Measurements from ENCODE around the gene ACYP2. TPM values are rescaled to one million over a fixed set of nuclear protein-coding genes. Genes with fewer than 3 reads are reported as not detected.

Gene ACYP2
- total RNA-seq, 1 donor from 2014 or later, result 9.0 TPM

- H3K4me3 ChIP-seq (ENCODE audit: low read depth, low read length), result no peak overlapping the region
- TF ChIP-seq, protein P1, sequence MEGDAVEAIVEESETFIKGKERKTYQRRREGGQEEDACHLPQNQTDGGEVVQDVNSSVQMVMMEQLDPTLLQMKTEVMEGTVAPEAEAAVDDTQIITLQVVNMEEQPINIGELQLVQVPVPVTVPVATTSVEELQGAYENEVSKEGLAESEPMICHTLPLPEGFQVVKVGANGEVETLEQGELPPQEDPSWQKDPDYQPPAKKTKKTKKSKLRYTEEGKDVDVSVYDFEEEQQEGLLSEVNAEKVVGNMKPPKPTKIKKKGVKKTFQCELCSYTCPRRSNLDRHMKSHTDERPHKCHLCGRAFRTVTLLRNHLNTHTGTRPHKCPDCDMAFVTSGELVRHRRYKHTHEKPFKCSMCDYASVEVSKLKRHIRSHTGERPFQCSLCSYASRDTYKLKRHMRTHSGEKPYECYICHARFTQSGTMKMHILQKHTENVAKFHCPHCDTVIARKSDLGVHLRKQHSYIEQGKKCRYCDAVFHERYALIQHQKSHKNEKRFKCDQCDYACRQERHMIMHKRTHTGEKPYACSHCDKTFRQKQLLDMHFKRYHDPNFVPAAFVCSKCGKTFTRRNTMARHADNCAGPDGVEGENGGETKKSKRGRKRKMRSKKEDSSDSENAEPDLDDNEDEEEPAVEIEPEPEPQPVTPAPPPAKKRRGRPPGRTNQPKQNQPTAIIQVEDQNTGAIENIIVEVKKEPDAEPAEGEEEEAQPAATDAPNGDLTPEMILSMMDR (IDR thresholded peaks at IDR 0.05; ENCODE audit: insufficient read depth, low read length, severe bottlenecking), result no peak
- FAIRE-seq (no peak), DNase-seq (ENCODE audit: low read depth) (no peak)
- H3K27me3 ChIP-seq (ENCODE audit: control insufficient read depth, insufficient read depth, low read length), result no peaks in the 10 kb centered on the region
- no peaks in the 10 kb centered on the region for H3K36me3 ChIP-seq (ENCODE audit: control insufficient read depth, insufficient read depth, low read length)
Measured at GRCh38 chr2:54139210-54139609, 23.8 kb downstream of the ACYP2 start.

DNA sequence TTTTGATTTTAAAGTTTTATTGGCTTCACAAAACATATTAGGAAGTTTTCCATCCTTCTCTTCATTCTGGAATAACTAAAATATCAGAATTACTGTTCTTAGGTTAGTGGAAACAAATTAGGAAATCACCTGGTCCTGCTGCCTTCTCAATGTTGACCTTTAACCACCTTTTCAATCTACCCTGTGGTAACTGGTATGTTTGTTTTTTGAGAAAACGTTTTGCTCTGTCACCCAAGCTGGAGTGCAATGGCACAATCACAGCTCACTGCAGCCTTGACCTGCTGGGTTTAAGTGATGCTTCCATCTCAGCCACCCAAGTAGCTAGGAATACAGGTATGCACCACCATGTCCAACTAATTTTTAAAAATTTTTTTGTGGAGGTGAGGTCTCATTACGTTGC is 28.4 kb downstream of the ACYP2 start:
- Histone ChIP-seq H3K4me3 (ENCODE audit: low read depth, low read length) (no peak overlapping the region), H3K36me3 (ENCODE audit: control insufficient read depth, insufficient read depth, low read length) (no peaks in the 10 kb centered on the region), H3K27me3 (ENCODE audit: control insufficient read depth, insufficient read depth, low read length) (no peaks in the 10 kb centered on the region)
- TF ChIP-seq, protein P1 (IDR thresholded peaks at IDR 0.05; ENCODE audit: insufficient read depth, low read length, severe bottlenecking), result no peak
- FAIRE-seq (no peak), DNase-seq (ENCODE audit: low read depth) (no peak)

GRCh38 chr2:54148391-54148790 is 33.0 kb downstream of the ACYP2 start:
- FAIRE-seq (no peak), DNase-seq (ENCODE audit: low read depth) (no peak)
- Histone ChIP-seq H3K36me3 (ENCODE audit: control insufficient read depth, insufficient read depth, low read length) (no peaks in the 10 kb centered on the region), H3K27me3 (ENCODE audit: control insufficient read depth, insufficient read depth, low read length) (no peaks in the 10 kb centered on the region), H3K4me3 (ENCODE audit: low read depth, low read length) (no peak overlapping the region)
- TF ChIP-seq, protein P1 (IDR thresholded peaks at IDR 0.05; ENCODE audit: insufficient read depth, low read length, severe bottlenecking), result no peak

GRCh38 chr2:54149638-54150441 is 34.4 kb downstream of the ACYP2 start:
- TF ChIP-seq, protein P1 (IDR thresholded peaks at IDR 0.05; ENCODE audit: insufficient read depth, low read length, severe bottlenecking), result no peak
- no peaks in the 10 kb centered on the region for H3K27me3 ChIP-seq (ENCODE audit: control insufficient read depth, insufficient read depth, low read length)
- FAIRE-seq, result no peak
- no peak overlapping the region for H3K4me3 ChIP-seq (ENCODE audit: low read depth, low read length)
- DNase-seq (ENCODE audit: low read depth), result peak; percentile 19
- H3K36me3 ChIP-seq (ENCODE audit: control insufficient read depth, insufficient read depth, low read length), result no peaks in the 10 kb centered on the region

DNA sequence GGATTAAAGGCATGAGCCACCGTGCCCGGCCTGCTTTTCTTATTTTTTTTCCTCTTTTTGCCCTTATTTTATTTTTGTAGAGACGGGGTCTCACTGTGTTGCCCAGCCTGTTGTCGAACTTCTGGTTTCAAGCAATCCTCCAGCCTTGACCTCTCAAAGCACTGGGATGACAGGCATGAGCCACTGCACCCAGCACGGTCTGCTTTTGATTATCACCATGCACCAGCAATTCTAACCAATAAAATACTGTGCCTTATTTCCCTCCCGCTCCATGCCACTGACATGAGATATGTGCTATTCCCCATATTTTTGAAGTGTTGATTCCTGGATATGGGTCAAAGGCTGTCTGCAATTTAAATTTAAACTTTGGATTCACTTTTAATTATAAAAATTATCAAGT is 42.9 kb downstream of the ACYP2 start:
- FAIRE-seq (no peak), DNase-seq (ENCODE audit: low read depth) (no peak)
- TF ChIP-seq, protein P1 (IDR thresholded peaks at IDR 0.05; ENCODE audit: insufficient read depth, low read length, severe bottlenecking), result no peak
- H3K4me3 ChIP-seq (ENCODE audit: low read depth, low read length), result no peak overlapping the region
- no peaks in the 10 kb centered on the region for H3K36me3 ChIP-seq (ENCODE audit: control insufficient read depth, insufficient read depth, low read length)
- no peaks in the 10 kb centered on the region for H3K27me3 ChIP-seq (ENCODE audit: control insufficient read depth, insufficient read depth, low read length)

Data from bronchial epithelial cell (primary cell).